HPDE6-E6E7 (cell line): ENCODE results near the gene TSPAN17.

Experiments
- DNase-seq: peaks from one replicate; pipeline ENCODE4 v3.0.0; 2011; ENCODE audit warnings: missing footprints; ENCODE audit errors: extremely low spot score

TSPAN17 gene

DNA sequence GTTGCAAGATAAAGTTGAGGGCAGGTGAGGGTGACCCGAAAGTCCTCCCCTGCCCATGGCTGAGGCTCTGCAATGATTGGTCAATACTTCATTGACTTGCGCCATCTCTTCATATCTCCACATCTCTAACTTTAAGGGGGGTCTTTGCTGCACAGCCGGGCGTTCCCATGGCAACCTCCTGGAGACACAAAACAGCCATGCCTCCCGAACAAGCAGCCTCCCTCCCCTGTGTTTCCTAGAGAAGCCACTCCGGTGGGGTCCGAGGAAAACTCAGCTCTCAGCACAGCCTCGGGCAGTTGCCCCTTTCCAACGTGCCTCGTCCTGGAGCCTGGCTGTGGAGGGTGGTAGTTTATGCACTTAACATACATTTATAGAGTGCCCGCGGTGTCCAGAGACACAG, 57.5 kb downstream of the TSPAN17 start:
- DNase-seq = no peak
